ENCODE measurements around the gene USP12.
A peak's percentile ranks its signal among the peaks of the same experiment; 100 is the strongest.

USP12 gene

GRCh38 chr13:27027086-27027667 lies 144.4 kb downstream of the USP12 start:
- DNase-seq: no peak

- DNase-seq: no peak
Observed at GRCh38 chr13:27026396-27026795, 145.2 kb downstream of the USP12 start.

DNA sequence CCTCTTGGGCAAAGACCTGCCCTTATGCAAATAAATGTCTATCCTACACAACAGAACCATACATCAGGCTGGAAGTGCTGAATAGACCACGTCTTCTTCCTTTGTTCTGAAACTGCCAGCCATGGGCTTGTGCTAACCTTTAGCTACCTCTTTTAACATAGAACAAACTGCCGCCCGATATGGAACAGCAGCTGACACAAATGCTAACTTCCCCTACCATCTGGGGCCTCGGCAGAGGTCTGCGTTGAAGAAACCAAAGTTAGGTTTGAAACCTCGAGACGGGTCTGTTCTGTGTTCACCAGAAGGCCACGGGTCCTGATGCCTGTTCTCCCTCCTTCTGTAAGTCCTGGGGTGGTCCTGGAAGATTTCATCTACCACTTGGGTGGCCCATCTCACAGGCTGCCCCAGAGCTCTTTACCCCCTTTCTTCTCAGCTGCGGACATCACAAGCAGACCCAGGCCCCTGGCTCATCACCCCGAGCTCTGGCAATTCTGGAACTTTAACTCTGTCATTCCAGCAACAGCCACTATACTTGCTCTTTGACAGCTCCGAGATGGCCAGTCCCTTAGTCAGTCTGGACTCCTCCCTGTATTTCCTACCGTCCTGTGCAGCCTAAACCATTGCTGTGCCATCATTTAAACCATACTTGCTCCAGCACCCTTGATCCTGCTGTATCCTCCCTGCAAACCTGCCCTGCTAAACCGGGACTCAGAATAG lies 146.7 kb downstream of the USP12 start:
- DNase-seq: no peak

GRCh38 chr13:27024074-27024461 lies 147.5 kb downstream of the USP12 start:
- no peak for DNase-seq

- no peak for DNase-seq
Observed at GRCh38 chr13:27023385-27024073, 148.1 kb downstream of the USP12 start.

DNA sequence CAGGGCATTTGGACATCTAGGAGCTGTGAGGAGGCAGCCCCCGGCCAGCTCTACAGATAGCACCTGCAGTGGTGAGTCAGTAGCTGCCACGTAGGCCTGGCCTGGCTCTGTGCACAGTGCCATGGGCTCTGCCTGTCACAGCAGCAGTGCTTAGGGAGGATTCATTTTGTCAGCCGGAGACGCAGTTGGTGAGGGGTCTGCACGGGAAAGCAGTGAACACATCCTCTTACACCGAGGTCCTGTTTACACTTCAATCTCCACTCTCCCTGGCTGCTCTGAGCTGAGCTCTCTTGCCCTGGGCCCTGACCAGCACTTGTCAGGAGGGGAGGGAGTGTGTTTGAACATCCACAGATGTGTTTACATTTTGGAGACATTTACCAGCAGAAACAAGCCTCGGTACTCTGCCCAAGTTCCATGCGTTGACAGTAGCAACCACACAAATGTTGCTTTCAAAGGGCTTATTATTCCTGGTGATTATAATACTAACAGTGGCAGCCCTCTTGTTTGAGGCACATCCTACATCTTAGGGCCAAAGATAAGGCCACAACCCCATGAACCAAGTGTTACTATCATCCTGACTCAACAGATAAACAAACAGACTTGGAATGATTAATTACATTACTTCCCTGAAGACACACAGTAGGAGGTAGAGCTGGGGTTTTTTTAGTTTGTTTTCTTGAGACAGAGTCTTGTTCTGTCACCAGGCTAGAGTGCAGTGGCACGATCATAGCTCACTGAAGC lies 148.9 kb downstream of the USP12 start:
- peak in 1 of 5 donors; percentile 71 for DNase-seq

- no peak for DNase-seq
Observed at GRCh38 chr13:27020415-27020814, 151.2 kb downstream of the USP12 start.

- no peak for DNase-seq
Observed at GRCh38 chr13:27018882-27019281, 152.7 kb downstream of the USP12 start.

DNA sequence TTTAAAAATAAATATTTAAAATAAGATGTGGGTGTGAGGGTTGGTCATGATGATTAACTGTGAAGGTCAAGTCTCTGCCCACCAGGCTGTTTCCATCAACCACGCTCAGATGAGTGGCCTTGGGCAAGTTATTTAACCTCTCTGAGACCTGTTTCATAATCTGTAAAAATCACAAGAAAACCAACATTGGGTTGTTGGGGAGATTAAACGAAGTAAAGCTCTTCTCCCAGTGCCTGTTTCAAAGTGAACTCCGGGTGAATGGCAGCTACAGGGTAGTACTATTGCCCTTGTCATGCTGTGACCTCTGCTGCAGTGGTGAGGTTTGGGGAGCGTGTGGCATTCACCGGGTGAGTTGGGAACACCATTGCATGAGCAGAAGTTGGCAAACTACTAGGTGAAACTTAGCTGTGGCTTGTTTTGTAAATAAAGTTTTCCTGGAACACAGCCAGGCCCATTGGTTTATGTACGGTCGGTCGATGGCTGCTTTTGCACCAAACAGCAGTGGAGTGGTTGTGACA lies 153.2 kb downstream of the USP12 start:
- no peak for DNase-seq

GRCh38 chr13:27016875-27017274 lies 154.7 kb downstream of the USP12 start:
- DNase-seq: no peak
